ENCODE data around the gene KRT86. TPM values are rescaled to one million over a fixed set of nuclear protein-coding genes. Genes with fewer than 3 reads are reported as not detected.

KRT86 gene
- polyA plus RNA-seq, 1 of the 3 experiments (the other 2 are of a cell fraction): 0.56 TPM

DNA sequence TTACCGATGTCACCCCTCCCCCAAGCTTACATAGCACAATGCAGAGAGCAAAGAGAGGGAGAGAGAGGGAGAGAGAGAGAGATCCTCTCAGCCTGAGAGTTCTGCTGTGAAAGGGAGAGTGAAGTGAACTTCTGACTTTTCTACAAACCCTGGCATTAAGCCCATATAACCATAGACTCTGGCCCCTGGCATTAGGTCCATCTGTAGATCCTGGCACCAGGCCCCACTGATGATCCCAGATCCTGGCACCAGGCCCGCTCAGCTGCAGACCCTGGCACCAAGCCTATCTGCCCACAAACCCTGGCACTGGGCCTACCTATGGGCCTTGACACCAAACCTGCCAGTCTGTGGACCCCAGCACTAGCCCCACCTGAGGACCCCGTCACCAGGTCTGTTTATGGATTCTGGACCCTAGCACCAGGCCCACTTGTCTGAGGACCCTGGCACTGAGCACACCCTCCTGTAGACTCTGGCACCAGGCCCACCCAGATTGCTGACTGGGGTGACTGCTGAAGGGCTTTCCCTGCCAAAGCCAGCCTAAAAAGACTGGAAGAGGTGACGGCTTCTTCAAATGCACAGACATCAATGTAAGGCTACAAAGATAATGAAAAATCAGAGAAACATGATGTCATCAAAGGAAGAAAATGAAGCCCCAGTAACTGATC is 61.3 kb downstream of the KRT86 start:
- no peak overlapping the region for H3K4me2 ChIP-seq
- H3K4me3 ChIP-seq (ENCODE audit: low read depth in 2 of 2, low read length in 1 of 2): no peak overlapping the region
- peak; percentile 78 for DNase-seq
- H2AFZ ChIP-seq (ENCODE audit: low read depth): no peak overlapping the region
- H3F3A ChIP-seq (replicated peaks; ENCODE audit: insufficient read depth): peaks cover 7% of the 10 kb centered on the region
- no peaks in the 10 kb centered on the region for H3K9me2 ChIP-seq
- H3K27me3 ChIP-seq (ENCODE audit: insufficient read depth): peaks cover 12% of the 10 kb centered on the region
- POLR2A ChIA-PET: no interaction called here
- 10% methylated on average over 2 of the region's 4 CpGs for WGBS (ENCODE audit: low lambda C conversion rate)
- TF ChIP-seq, protein P1, sequence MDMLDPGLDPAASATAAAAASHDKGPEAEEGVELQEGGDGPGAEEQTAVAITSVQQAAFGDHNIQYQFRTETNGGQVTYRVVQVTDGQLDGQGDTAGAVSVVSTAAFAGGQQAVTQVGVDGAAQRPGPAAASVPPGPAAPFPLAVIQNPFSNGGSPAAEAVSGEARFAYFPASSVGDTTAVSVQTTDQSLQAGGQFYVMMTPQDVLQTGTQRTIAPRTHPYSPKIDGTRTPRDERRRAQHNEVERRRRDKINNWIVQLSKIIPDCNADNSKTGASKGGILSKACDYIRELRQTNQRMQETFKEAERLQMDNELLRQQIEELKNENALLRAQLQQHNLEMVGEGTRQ (IDR thresholded peaks at IDR 0.05; ENCODE audit: borderline replicate concordance, low read depth, low read length): no peak
- TF ChIP-seq EP300 (IDR thresholded peaks at IDR 0.05; ENCODE audit: borderline replicate concordance in 1 of 2, low read depth in 1 of 2, low read length in 1 of 2): peak in 1 of 2 experiments; percentile 73; a peak in 2 of 4 replicates
- peak; percentile 71 for TF ChIP-seq GATA2 (CRISPR knock-in tag; IDR thresholded peaks at IDR 0.05)
- TF ChIP-seq NFIC (IDR thresholded peaks at IDR 0.05; ENCODE audit: borderline replicate concordance): peak; percentile 53
- TF ChIP-seq CHD2 (IDR thresholded peaks at IDR 0.05; ENCODE audit: low read length, partially characterized antibody): peak; percentile 43
- TF ChIP-seq RCOR1 (IDR thresholded peaks at IDR 0.05; ENCODE audit: low read length): peak; percentile 78; the same call in 1 of the 2 replicates
- 0 out of 2 replicates have a peak, but pooled peaks cover 8% of the 10 kb centered on the region for H3K9me3 ChIP-seq
- H3K79me2 ChIP-seq (ENCODE audit: insufficient read depth): no peaks in the 10 kb centered on the region
- CTCF ChIA-PET: interaction anchor here (1.0 to 5.4 kb wide), 4 partner anchors 8 to 178 kb away, joined by 3 to 25 read pairs (median 6); no protein-coding TSS in a partner anchor
- no peaks in the 10 kb centered on the region for H4K20me1 ChIP-seq (ENCODE audit: insufficient read depth)
- peaks cover 0 to 16% of the 10 kb centered on the region in 2 experiments; a peak in 2 of 4 replicates for H3K4me1 ChIP-seq (ENCODE audit: control insufficient read depth in 1 of 2, insufficient read depth in 2 of 2, low read depth in 1 of 2, low read length in 1 of 2)
- no peak overlapping the region for H3K9ac ChIP-seq
- no peaks in the 10 kb centered on the region for H3K36me3 ChIP-seq (replicated peaks in 1 of 2; ENCODE audit: control insufficient read depth in 1 of 2, insufficient read depth in 2 of 2, low read length in 1 of 2)
- H3K27ac ChIP-seq (ENCODE audit: low read depth in 2 of 2, low read length in 1 of 2): no peak overlapping the region

GRCh38 chr12:52336641-52337040 is 62.2 kb downstream of the KRT86 start:
- Histone ChIP-seq H3K36me3 (replicated peaks in 1 of 2; ENCODE audit: control insufficient read depth in 1 of 2, insufficient read depth in 2 of 2, low read length in 1 of 2) (no peaks in the 10 kb centered on the region), H3K4me1 (ENCODE audit: control insufficient read depth in 1 of 2, insufficient read depth in 2 of 2, low read depth in 1 of 2, low read length in 1 of 2) (peaks cover 0 to 12% of the 10 kb centered on the region in 2 experiments; a peak in 2 of 4 replicates), H3K79me2 (ENCODE audit: insufficient read depth) (no peaks in the 10 kb centered on the region), H3K9ac (no peak overlapping the region), H2AFZ (ENCODE audit: low read depth) (no peak overlapping the region), H3K4me2 (no peak overlapping the region), H3K27ac (ENCODE audit: low read depth in 2 of 2, low read length in 1 of 2) (no peak overlapping the region), H3K4me3 (ENCODE audit: low read depth in 2 of 2, low read length in 1 of 2) (no peak overlapping the region), H3K27me3 (ENCODE audit: insufficient read depth) (peaks cover 21% of the 10 kb centered on the region), H3K9me3 (0 out of 2 replicates have a peak, but pooled peaks cover 8% of the 10 kb centered on the region), H4K20me1 (ENCODE audit: insufficient read depth) (no peaks in the 10 kb centered on the region), H3F3A (replicated peaks; ENCODE audit: insufficient read depth) (peaks cover 7% of the 10 kb centered on the region), H3K9me2 (no peaks in the 10 kb centered on the region)
- POLR2A ChIA-PET: no interaction called here
- no peak for DNase-seq
- CTCF ChIA-PET: interaction anchor here (0.5 to 2.1 kb wide), 4 partner anchors 9 to 100 kb away, joined by 3 to 8 read pairs (median 3); no protein-coding TSS in a partner anchor
- TF ChIP-seq YY1 (IDR thresholded peaks at IDR 0.05; ENCODE audit: low read depth): no peak
- TF ChIP-seq, protein P2, sequence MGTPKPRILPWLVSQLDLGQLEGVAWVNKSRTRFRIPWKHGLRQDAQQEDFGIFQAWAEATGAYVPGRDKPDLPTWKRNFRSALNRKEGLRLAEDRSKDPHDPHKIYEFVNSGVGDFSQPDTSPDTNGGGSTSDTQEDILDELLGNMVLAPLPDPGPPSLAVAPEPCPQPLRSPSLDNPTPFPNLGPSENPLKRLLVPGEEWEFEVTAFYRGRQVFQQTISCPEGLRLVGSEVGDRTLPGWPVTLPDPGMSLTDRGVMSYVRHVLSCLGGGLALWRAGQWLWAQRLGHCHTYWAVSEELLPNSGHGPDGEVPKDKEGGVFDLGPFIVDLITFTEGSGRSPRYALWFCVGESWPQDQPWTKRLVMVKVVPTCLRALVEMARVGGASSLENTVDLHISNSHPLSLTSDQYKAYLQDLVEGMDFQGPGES (IDR thresholded peaks at IDR 0.05; ENCODE audit: low read depth, low read length): no peak
- TF ChIP-seq FOXJ3 (CRISPR knock-in tag; IDR thresholded peaks at IDR 0.05): no peak
- TF ChIP-seq ZBTB33 (IDR thresholded peaks at IDR 0.05; ENCODE audit: borderline replicate concordance, low read depth): no peak
- no peak for TF ChIP-seq USF1 (IDR thresholded peaks at IDR 0.05; ENCODE audit: borderline replicate concordance, low read depth)
- WGBS (ENCODE audit: low lambda C conversion rate): 42% methylated on average over 2 of the region's 2 CpGs
